ENCODE results near the gene POLDIP3.

- TF ChIP-seq EZH2 (IDR thresholded peaks at IDR 0.05; ENCODE audit: insufficient read depth, poor library complexity, severe bottlenecking) (no peak), EZH2phosphoT487 (IDR thresholded peaks at IDR 0.05; ENCODE audit: insufficient read depth, low read depth) (no peak)
Measured at GRCh38 chr22:42626431-42626830, 11.7 kb upstream of the POLDIP3 start.

All from GM23248 (cell line).